Smooth muscle cell of the brain vasculature (primary cell): ENCODE data around the gene BEND5.

Experiments
- DNase-seq: peaks from one replicate; pipeline ENCODE4 v3.0.0-alpha.2; 2012; ENCODE audit warnings: low read depth, low spot score

The BEND5 gene

GRCh38 chr1:48725341-48726046, 51.2 kb downstream of the BEND5 start:
- DNase-seq: no peak

- DNase-seq: no peak
Measured at GRCh38 chr1:48720929-48721328, 55.8 kb downstream of the BEND5 start.

- no peak for DNase-seq
Measured at GRCh38 chr1:48718705-48719104, 58.0 kb downstream of the BEND5 start.

- DNase-seq: no peak
Measured at GRCh38 chr1:48718116-48718630, 58.5 kb downstream of the BEND5 start.

- DNase-seq: no peak
Measured at GRCh38 chr1:48717082-48717481, 59.6 kb downstream of the BEND5 start.

- no peak for DNase-seq
Measured at GRCh38 chr1:48715921-48716320, 60.8 kb downstream of the BEND5 start.

- DNase-seq: no peak
Measured at GRCh38 chr1:48710915-48711314, 65.8 kb downstream of the BEND5 start.

- DNase-seq: no peak
Measured at GRCh38 chr1:48710318-48710717, 66.4 kb downstream of the BEND5 start.

- DNase-seq: no peak
Measured at GRCh38 chr1:48704736-48705135, 72.0 kb downstream of the BEND5 start.

- no peak for DNase-seq
Measured at GRCh38 chr1:48701445-48701844, 75.2 kb downstream of the BEND5 start.

GRCh38 chr1:48697066-48697707, 79.5 kb downstream of the BEND5 start:
- no peak for DNase-seq

- no peak for DNase-seq
Measured at GRCh38 chr1:48695161-48695560, 81.5 kb downstream of the BEND5 start.

GRCh38 chr1:48693674-48694320, 82.9 kb downstream of the BEND5 start:
- no peak for DNase-seq

- no peak for DNase-seq
Measured at GRCh38 chr1:48693180-48693579, 83.5 kb downstream of the BEND5 start.

GRCh38 chr1:48692235-48692634, 84.5 kb downstream of the BEND5 start:
- no peak for DNase-seq

- no peak for DNase-seq
Measured at GRCh38 chr1:48691429-48692001, 85.2 kb downstream of the BEND5 start.

GRCh38 chr1:48688102-48688760, 88.5 kb downstream of the BEND5 start:
- DNase-seq: no peak

GRCh38 chr1:48687282-48688045, 89.2 kb downstream of the BEND5 start:
- DNase-seq: peak; percentile 67

GRCh38 chr1:48686159-48686558, 90.5 kb downstream of the BEND5 start:
- DNase-seq: no peak

GRCh38 chr1:48684381-48684780, 92.3 kb downstream of the BEND5 start:
- no peak for DNase-seq

- no peak for DNase-seq
Measured at GRCh38 chr1:48683839-48684238, 92.9 kb downstream of the BEND5 start.
